ENCODE measurements around the gene TTC33. TPM values are rescaled to one million over a fixed set of nuclear protein-coding genes. Genes with fewer than 3 reads are reported as not detected.
A peak's percentile ranks its signal among the peaks of the same experiment; 100 is the strongest.
"Not testable (repeated sequence)": the region's sequence is repeated elsewhere in the genome, so short reads cannot be mapped to it uniquely, and the experiment has no call there.

TTC33 gene
- total RNA-seq, 4 donors from 2014 or later, result 8.5 to 11.8 (median 9.6) TPM

- H3K4me3 ChIP-seq, result peak overlapping the region; percentile 80
- H3K27me3 ChIP-seq, result no peaks in the 10 kb centered on the region
- no peaks in the 10 kb centered on the region for H3K9me3 ChIP-seq
- no peak for TF ChIP-seq EP300 (IDR thresholded peaks at IDR 0.05)
- no peak for TF ChIP-seq CTCF (IDR thresholded peaks at IDR 0.05)
- no peak for TF ChIP-seq POLR2AphosphoS5 (IDR thresholded peaks at IDR 0.05)
- TF ChIP-seq POLR2A (IDR thresholded peaks at IDR 0.05), result no peak
- peak; percentile 83 to 86 for DNase-seq (ENCODE audit: low spot score in 2 of 2)
- peak overlapping the region; percentile 94 for H3K27ac ChIP-seq
- peaks cover 3% of the 10 kb centered on the region for H3K36me3 ChIP-seq
- H3K4me1 ChIP-seq, result peaks cover 25% of the 10 kb centered on the region
- under 1% methylated on average over 27 of the region's 56 CpGs for WGBS
These were observed 41.7 kb upstream of the TTC33 start for GRCh38 chr5:40797273-40798011.

- 20% methylated on average over 3 of the region's 3 CpGs for WGBS
- no peaks in the 10 kb centered on the region for H3K9me3 ChIP-seq
- TF ChIP-seq EP300 (IDR thresholded peaks at IDR 0.05), result no peak
- TF ChIP-seq CTCF (IDR thresholded peaks at IDR 0.05), result no peak
- no peak for TF ChIP-seq POLR2A (IDR thresholded peaks at IDR 0.05)
- peak in 1 of 3 donors; percentile 55 for TF ChIP-seq POLR2AphosphoS5 (IDR thresholded peaks at IDR 0.05)
- peak overlapping the region; percentile 80 for H3K4me3 ChIP-seq
- no peaks in the 10 kb centered on the region for H3K27me3 ChIP-seq
- H3K4me1 ChIP-seq, result peaks cover 28% of the 10 kb centered on the region
- no peak overlapping the region for H3K27ac ChIP-seq
- no peak for DNase-seq (ENCODE audit: low spot score in 2 of 2)
- H3K36me3 ChIP-seq, result peaks cover 3% of the 10 kb centered on the region
These were observed 40.7 kb upstream of the TTC33 start for GRCh38 chr5:40796487-40796889.

GRCh38 chr5:40794877-40795276, 39.1 kb upstream of the TTC33 start:
- peaks cover 32% of the 10 kb centered on the region for H3K4me1 ChIP-seq
- not testable (repeated sequence) for H3K36me3 ChIP-seq; H3K9me3 ChIP-seq; DNase-seq (ENCODE audit: low spot score in 2 of 2); H3K4me3 ChIP-seq; H3K27ac ChIP-seq; H3K27me3 ChIP-seq
- 88% methylated on average over 3 of the region's 3 CpGs for WGBS

DNA sequence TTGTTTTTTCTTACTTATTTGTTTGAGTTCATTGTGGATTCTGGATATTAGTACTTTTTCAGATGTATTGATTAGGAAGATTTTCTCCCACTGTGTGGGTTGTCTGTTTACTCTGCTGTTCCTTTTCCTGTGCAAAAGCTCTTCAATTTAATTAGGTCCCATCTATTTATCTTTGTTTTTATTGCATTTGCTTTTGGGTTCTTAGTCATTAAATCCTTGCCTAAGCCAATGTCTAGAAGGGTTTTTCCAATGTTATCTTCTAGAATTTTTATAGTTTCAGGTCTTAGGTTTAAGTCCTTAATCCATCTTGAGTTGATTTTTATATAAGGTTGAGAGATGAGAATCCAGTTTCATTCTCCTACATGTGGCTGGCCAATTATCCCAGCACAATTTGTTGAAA, 38.6 kb upstream of the TTC33 start:
- not testable (repeated sequence) for H3K36me3 ChIP-seq; H3K27me3 ChIP-seq; H3K4me3 ChIP-seq; H3K9me3 ChIP-seq; DNase-seq (ENCODE audit: low spot score in 2 of 2); H3K27ac ChIP-seq
- peaks cover 28% of the 10 kb centered on the region for H3K4me1 ChIP-seq

GRCh38 chr5:40792691-40793090, 36.9 kb upstream of the TTC33 start:
- not testable (repeated sequence) for H3K27me3 ChIP-seq; H3K36me3 ChIP-seq; H3K4me3 ChIP-seq; DNase-seq (ENCODE audit: low spot score in 2 of 2); H3K9me3 ChIP-seq; H3K27ac ChIP-seq
- peaks cover 26% of the 10 kb centered on the region for H3K4me1 ChIP-seq
- WGBS, result 96% methylated on average over 10 of the region's 10 CpGs

GRCh38 chr5:40791715-40792139, 36.0 kb upstream of the TTC33 start:
- 55% methylated on average over 3 of the region's 3 CpGs for WGBS
- Histone ChIP-seq H3K27ac (no peak overlapping the region), H3K27me3 (no peaks in the 10 kb centered on the region), H3K36me3 (peaks cover 5% of the 10 kb centered on the region), H3K4me1 (peaks cover 21% of the 10 kb centered on the region), H3K9me3 (no peaks in the 10 kb centered on the region), H3K4me3 (no peak overlapping the region)
- no peak for TF ChIP-seq POLR2AphosphoS5 (IDR thresholded peaks at IDR 0.05)
- no peak for TF ChIP-seq EP300 (IDR thresholded peaks at IDR 0.05)
- no peak for TF ChIP-seq POLR2A (IDR thresholded peaks at IDR 0.05)
- no peak for TF ChIP-seq CTCF (IDR thresholded peaks at IDR 0.05)
- DNase-seq (ENCODE audit: low spot score in 2 of 2), result no peak

Data from suprapubic skin (tissue), 4 donors.